Measurements from ENCODE around the gene GNG8.

DNA sequence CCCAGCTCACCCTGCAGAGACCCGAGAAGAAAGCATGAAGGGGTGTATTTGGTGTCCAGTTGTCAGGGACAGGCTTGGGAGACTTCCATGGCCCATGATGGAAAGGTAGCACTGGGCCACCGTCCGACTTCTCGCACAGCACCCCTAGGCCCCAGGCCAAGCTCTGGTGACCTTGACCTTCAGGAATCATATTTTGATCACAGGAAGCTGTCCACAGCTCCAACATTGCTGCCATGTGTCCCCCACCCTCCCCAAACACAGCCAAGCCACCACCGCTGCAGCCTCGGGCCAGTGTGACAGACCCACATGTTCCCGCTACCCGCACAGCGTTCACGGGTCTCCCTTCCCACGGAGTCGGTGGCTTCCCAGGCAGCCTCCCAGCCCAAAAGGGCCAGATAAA is 10.3 kb downstream of the GNG8 start:
- TF ChIP-seq, protein P1, sequence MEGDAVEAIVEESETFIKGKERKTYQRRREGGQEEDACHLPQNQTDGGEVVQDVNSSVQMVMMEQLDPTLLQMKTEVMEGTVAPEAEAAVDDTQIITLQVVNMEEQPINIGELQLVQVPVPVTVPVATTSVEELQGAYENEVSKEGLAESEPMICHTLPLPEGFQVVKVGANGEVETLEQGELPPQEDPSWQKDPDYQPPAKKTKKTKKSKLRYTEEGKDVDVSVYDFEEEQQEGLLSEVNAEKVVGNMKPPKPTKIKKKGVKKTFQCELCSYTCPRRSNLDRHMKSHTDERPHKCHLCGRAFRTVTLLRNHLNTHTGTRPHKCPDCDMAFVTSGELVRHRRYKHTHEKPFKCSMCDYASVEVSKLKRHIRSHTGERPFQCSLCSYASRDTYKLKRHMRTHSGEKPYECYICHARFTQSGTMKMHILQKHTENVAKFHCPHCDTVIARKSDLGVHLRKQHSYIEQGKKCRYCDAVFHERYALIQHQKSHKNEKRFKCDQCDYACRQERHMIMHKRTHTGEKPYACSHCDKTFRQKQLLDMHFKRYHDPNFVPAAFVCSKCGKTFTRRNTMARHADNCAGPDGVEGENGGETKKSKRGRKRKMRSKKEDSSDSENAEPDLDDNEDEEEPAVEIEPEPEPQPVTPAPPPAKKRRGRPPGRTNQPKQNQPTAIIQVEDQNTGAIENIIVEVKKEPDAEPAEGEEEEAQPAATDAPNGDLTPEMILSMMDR (IDR thresholded peaks at IDR 0.05) = no peak
- TF ChIP-seq EP300 (IDR thresholded peaks at IDR 0.05) (no peak), POLR2A (IDR thresholded peaks at IDR 0.05) (no peak)
